IPS-15b (cell line): ENCODE data around the gene SLC6A1.
"Not testable (repeated sequence)": the region's sequence is repeated elsewhere in the genome, so short reads cannot be mapped to it uniquely, and the experiment has no call there.

Experiments
- H3K27me3 ChIP-seq: one replicate; pipeline ENCODE4 v1.6.1; 2013; ENCODE audit warnings: low read length; ENCODE audit not compliant: control insufficient read depth, insufficient read depth
- H3K36me3 ChIP-seq: one replicate; pipeline ENCODE4 v1.6.1; 2013; ENCODE audit warnings: low read length; ENCODE audit not compliant: control insufficient read depth, insufficient read depth
- H3K4me1 ChIP-seq: one replicate; pipeline ENCODE4 v1.6.1; 2013; ENCODE audit warnings: mild to moderate bottlenecking, low read length; ENCODE audit not compliant: control insufficient read depth, insufficient read depth
- H3K4me3 ChIP-seq: one replicate; pipeline ENCODE4 v1.5.1; 2013; ENCODE audit warnings: low read depth, low read length
- H3K9ac ChIP-seq: one replicate; pipeline ENCODE4 v1.6.1; 2013; ENCODE audit warnings: low read depth, mild to moderate bottlenecking, low read length
- H3K9me3 ChIP-seq: one replicate; pipeline ENCODE4 v1.6.1; 2013; ENCODE audit warnings: mild to moderate bottlenecking, low read length; ENCODE audit not compliant: control insufficient read depth, insufficient read depth

Gene SLC6A1

GRCh38 chr3:11057655-11058054 is 65.1 kb downstream of the SLC6A1 start:
- Histone ChIP-seq H3K4me3 (no peak overlapping the region), H3K4me1 (no peaks in the 10 kb centered on the region), H3K27me3 (peaks cover 19% of the 10 kb centered on the region), H3K9me3 (no peaks in the 10 kb centered on the region), H3K36me3 (no peaks in the 10 kb centered on the region), H3K9ac (no peak overlapping the region)

DNA sequence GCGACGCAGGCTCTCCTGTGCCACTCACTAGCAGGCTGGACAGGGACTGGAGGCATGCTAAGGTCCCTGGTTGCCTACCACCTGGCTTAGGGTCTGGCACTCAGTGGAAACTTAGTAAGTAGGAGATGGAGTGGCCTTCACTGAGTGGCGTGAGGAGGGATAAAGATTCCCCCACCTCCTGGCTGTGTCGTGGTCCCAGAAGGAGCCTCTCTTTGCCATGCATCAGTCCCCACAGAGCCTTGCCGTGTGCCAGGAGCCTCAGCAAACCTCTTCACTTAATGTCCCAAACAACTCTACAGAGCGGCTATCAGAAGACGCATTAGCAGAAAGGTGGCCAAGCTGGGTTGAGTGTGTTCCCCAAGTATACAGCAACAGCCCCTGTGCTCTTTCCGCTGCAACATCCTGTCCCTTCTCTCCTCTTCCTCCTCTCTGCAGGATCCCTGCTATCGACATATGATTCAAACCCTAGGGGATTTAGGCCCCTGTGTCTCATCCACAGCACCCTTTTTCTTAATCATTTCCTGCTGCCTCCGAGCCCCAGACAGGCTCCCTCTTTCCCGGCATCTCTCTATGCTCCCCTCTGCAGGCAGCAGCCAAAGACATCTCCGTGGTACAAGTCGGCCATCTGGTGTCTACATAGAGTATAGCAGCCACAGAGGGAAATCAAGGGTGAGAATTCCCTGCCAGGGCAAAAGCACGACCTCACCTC is 66.7 kb downstream of the SLC6A1 start:
- peaks cover 21% of the 10 kb centered on the region for H3K27me3 ChIP-seq
- no peak overlapping the region for H3K4me3 ChIP-seq
- H3K36me3 ChIP-seq, result no peaks in the 10 kb centered on the region
- H3K4me1 ChIP-seq, result no peaks in the 10 kb centered on the region
- H3K9ac ChIP-seq, result no peak overlapping the region
- no peaks in the 10 kb centered on the region for H3K9me3 ChIP-seq

- H3K27me3 ChIP-seq, result peaks cover 21% of the 10 kb centered on the region
- no peaks in the 10 kb centered on the region for H3K4me1 ChIP-seq
- H3K9ac ChIP-seq, result no peak overlapping the region
- no peaks in the 10 kb centered on the region for H3K9me3 ChIP-seq
- no peaks in the 10 kb centered on the region for H3K36me3 ChIP-seq
- H3K4me3 ChIP-seq, result no peak overlapping the region
Observed at GRCh38 chr3:11059799-11060115, 67.2 kb downstream of the SLC6A1 start.

- Histone ChIP-seq H3K27me3 (peaks cover 21% of the 10 kb centered on the region), H3K9me3 (no peaks in the 10 kb centered on the region), H3K9ac (no peak overlapping the region), H3K4me1 (no peaks in the 10 kb centered on the region), H3K36me3 (no peaks in the 10 kb centered on the region), H3K4me3 (peak overlapping the region; percentile 65)
Observed at GRCh38 chr3:11060500-11061251, 68.1 kb downstream of the SLC6A1 start.

DNA sequence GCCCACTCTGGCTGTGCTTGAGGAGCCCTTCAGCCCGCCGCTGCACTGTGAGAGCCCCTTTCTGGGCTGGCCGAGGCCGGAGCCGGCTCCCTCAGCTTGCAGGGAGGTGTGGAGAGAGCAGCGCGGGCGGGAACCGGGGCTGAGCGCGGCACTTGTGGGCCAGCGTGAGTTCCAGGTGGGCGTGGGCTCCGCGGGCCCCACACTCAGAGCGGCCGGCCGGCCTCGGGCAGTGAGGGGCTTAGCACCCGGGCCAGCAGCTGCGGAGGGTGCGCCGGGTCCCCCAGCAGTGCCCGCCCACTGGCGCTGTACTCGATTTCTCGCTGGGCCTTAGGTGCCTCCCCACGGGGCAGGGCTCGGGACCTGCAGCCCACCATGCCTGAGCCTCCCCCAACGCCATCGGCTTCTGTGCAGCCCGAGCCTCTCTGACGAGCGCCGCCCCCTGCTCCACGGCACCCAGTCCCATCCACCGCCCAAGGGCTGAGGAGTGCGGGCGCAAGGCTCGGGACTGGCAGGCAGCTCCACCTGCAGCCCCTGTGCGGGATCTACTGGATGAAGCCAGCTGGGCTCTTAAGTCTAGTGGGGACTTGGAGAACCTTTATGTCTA is 68.8 kb downstream of the SLC6A1 start:
- not testable (repeated sequence) for H3K9ac ChIP-seq, H3K9me3 ChIP-seq, H3K4me1 ChIP-seq, H3K36me3 ChIP-seq
- peaks cover 21% of the 10 kb centered on the region for H3K27me3 ChIP-seq
- H3K4me3 ChIP-seq, result peak overlapping the region; percentile 65

DNA sequence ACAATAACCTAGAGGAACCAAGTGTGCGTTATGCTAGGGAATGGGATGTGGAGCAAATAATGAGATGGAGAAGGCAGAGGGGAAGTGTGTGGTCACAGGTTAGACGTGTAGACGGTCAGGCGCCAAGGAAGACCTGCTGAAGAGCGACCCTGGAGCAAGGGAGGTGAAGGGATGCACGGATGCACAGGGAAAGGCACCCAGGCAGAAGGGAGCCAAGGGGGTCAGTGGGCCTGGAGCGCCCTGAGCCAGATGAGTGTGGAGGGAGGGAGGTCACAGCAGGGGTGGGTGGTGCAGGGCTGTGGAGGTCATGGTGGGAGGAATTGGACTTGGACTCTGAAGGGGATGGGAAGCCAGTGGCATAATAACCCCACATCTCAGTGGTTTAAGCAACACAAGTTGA is 70.2 kb downstream of the SLC6A1 start:
- H3K4me3 ChIP-seq, result no peak overlapping the region
- H3K36me3 ChIP-seq, result no peaks in the 10 kb centered on the region
- H3K27me3 ChIP-seq, result peaks cover 21% of the 10 kb centered on the region
- H3K9me3 ChIP-seq, result no peaks in the 10 kb centered on the region
- no peaks in the 10 kb centered on the region for H3K4me1 ChIP-seq
- H3K9ac ChIP-seq, result no peak overlapping the region

DNA sequence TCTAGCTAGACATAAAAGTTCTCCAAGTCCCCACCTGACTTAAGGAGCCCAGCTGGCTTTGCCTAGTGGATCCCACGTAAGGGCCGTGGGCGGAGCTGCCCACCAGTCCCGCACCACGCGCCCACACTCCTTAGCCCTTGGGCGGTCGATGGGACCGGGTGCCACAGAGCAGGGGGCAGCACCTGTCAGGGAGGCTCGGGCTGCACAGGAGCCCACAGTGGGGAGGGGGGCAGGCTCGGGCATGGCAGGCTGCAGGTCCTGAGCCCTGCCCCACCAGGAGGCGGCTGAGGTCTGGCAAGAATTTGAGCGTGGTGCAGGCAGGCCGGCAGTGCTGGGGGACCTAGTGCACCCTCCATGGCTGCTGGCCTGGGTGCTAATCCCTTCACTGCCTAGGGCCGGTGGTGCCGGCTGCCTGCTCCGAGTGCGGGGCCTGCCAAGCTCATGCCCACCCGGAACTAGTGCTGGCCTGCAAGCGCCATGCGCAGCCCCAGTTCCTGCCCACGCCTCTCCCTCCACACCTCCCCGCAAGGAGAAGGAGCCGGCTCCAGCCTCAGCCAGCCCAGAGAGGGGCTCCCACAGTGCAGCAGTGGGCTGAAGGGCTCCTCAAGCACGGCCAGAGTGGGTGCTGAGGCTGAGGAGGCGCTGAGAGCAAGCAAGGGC is 78.7 kb downstream of the SLC6A1 start:
- Histone ChIP-seq H3K36me3 (no peaks in the 10 kb centered on the region), H3K4me3 (no peak overlapping the region), H3K9me3 (peaks cover 2% of the 10 kb centered on the region), H3K9ac (no peak overlapping the region), H3K4me1 (no peaks in the 10 kb centered on the region), H3K27me3 (no peaks in the 10 kb centered on the region)

GRCh38 chr3:11072631-11073030 is 80.1 kb downstream of the SLC6A1 start:
- Histone ChIP-seq H3K36me3 (no peaks in the 10 kb centered on the region), H3K4me3 (no peak overlapping the region), H3K9me3 (peaks cover 2% of the 10 kb centered on the region), H3K9ac (no peak overlapping the region), H3K4me1 (no peaks in the 10 kb centered on the region), H3K27me3 (no peaks in the 10 kb centered on the region)

DNA sequence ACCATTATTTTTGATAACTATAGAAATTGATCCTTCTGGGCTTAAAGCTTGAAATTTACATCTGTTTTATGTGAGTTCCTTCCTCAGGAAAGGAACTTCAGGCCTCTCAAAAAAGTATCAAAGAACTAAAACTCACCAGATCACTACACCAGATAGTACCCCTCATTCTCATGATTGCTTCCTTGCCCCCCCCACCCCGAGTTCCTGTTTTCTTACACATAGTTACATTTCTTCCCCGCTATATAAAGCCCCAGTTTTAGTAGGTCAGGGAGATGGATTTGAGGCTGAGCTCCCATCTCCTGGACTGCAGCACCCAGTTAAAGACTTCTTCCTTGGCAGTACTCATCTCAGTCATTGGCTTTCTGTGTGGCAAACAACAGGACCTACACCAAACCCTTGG is 81.5 kb downstream of the SLC6A1 start:
- Histone ChIP-seq H3K36me3 (no peaks in the 10 kb centered on the region), H3K4me3 (no peak overlapping the region), H3K9me3 (peaks cover 2% of the 10 kb centered on the region), H3K27me3 (no peaks in the 10 kb centered on the region), H3K4me1 (no peaks in the 10 kb centered on the region), H3K9ac (no peak overlapping the region)

DNA sequence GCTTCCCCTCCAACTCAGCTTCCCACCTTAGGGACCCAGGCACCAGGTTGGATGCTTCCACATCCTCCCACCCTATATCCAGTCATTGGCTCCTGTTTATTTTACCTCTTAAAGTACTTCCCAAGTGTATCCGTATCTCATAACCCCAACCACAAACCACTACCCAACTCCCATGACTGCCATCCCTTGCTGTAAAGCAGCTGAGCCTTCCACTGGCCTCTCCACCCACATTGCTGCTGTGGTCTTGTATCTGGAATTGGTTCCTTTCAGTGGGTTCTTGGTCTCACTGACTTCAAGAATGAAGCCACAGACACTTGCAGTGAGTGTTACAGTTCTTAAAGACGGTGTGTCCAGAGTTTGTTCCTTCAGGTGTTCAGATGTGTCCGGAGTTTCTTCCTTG is 81.9 kb downstream of the SLC6A1 start:
- Histone ChIP-seq H3K27me3 (no peaks in the 10 kb centered on the region), H3K4me1 (no peaks in the 10 kb centered on the region), H3K9me3 (peaks cover 2% of the 10 kb centered on the region), H3K4me3 (no peak overlapping the region), H3K9ac (no peak overlapping the region), H3K36me3 (no peaks in the 10 kb centered on the region)

GRCh38 chr3:11075122-11075521 is 82.6 kb downstream of the SLC6A1 start:
- not testable (repeated sequence) for H3K36me3 ChIP-seq, H3K9ac ChIP-seq, H3K9me3 ChIP-seq, H3K4me1 ChIP-seq, H3K27me3 ChIP-seq, H3K4me3 ChIP-seq
